A673 (cell line): ENCODE measurements around the gene MYO1E. TPM values are rescaled to one million over a fixed set of nuclear protein-coding genes. Genes with fewer than 3 reads are reported as not detected.

Experiments
- BruUV-seq: library from RNA; stranded (reverse); fragments of 400-500 nt; replicated peaks from 2 replicates; lab custom pipeline; 2021; lab: Mats Ljungman, UMichigan
- CTCF ChIA-PET: fragments of 300-600 bp; sonication (Branson Sonifier 250); formaldehyde crosslinking; loops from one replicate; lab custom pipeline; 2022; ENCODE audit warnings: antibody characterized with exemption; lab: Charles Lee
- POLR2A ChIA-PET: fragments of 300-600 bp; sonication (Branson Sonifier 250); formaldehyde crosslinking; loops from one replicate; lab custom pipeline; 2022; ENCODE audit warnings: antibody characterized with exemption; ENCODE audit not compliant: low non-redundant PET; lab: Charles Lee
- DNase-seq: peaks from one replicate; pipeline ENCODE4 v3.0.0-alpha.2; 2015; ENCODE audit warnings: low spot score
- H3K27ac ChIP-seq: fragments of 200-600 bp; sonication (generic); 2 replicates; pipeline ENCODE4 v1.5.1; 2016; ENCODE audit warnings: mixed run types, low read depth, mild to moderate bottlenecking, mixed read lengths, antibody characterized with exemption, low read length; ENCODE audit not compliant: poor library complexity, severe bottlenecking
- H3K27me3 ChIP-seq: fragments of 200-600 bp; sonication (generic); replicated peaks from 2 replicates; pipeline ENCODE4 v1.6.1; 2017; ENCODE audit warnings: mixed run types, low read depth, mild to moderate bottlenecking, mixed read lengths, antibody characterized with exemption, low read length; ENCODE audit not compliant: insufficient read depth, poor library complexity
- H3K36me3 ChIP-seq: fragments of 200-600 bp; sonication (generic); 2 replicates; pipeline ENCODE4 v1.6.1; 2016; ENCODE audit warnings: mixed run types, mild to moderate bottlenecking, mixed read lengths, antibody characterized with exemption, low read length; ENCODE audit not compliant: insufficient read depth, poor library complexity, severe bottlenecking
- H3K4me1 ChIP-seq: fragments of 200-600 bp; sonication (generic); 2 replicates; pipeline ENCODE4 v1.6.1; 2017; ENCODE audit warnings: mixed run types, mild to moderate bottlenecking, mixed read lengths, antibody characterized with exemption, low read length; ENCODE audit not compliant: insufficient read depth, poor library complexity, severe bottlenecking
- H3K4me3 ChIP-seq: fragments of 200-600 bp; sonication (generic); 2 replicates; pipeline ENCODE4 v1.5.1; 2016; ENCODE audit warnings: low read depth, mixed run types, mild to moderate bottlenecking, mixed read lengths, low read length; ENCODE audit not compliant: poor library complexity, severe bottlenecking
- H3K9me3 ChIP-seq: fragments of 200-600 bp; sonication (generic); 2 replicates; pipeline ENCODE4 v1.6.1; 2016; ENCODE audit warnings: mixed run types, low read depth, mild to moderate bottlenecking, mixed read lengths, antibody characterized with exemption, low read length; ENCODE audit not compliant: poor library complexity, severe bottlenecking
- EZH2 ChIP-seq: fragments of 200-600 bp; sonication (generic); IDR thresholded peaks from 2 replicates; pipeline ENCODE4 v1.6.1; 2017; ENCODE audit warnings: borderline replicate concordance, low read depth, mild to moderate bottlenecking, mixed read lengths, antibody characterized with exemption, low read length; ENCODE audit not compliant: poor library complexity, severe bottlenecking
- intact Hi-C: fragments of 100-400 bp; cut with micrococcal nuclease; formaldehyde crosslinking; loops from one replicate; pipeline ENCODE4 v1.10.0; 2022; ENCODE audit not compliant: unreplicated experiment
- total RNA-seq: library from RNA; stranded (reverse); gene quantifications from 2 replicates; pipeline ENCODE4 v1.2.3, GENCODE V29; 2021
- TF ChIP-seq, protein P1 (sequence below): fragments of 300-800, 200-600 bp; sonication (generic); conservative IDR thresholded peaks from 2 replicates; pipeline ENCODE4 v1.5.1; 2017; ENCODE audit warnings: low read depth, mild to moderate bottlenecking, antibody characterized with exemption, low read length, moderate library complexity, mixed read lengths

MYO1E gene
- total RNA-seq, 1 experiment from 2014 or later: 7.9 TPM

DNA sequence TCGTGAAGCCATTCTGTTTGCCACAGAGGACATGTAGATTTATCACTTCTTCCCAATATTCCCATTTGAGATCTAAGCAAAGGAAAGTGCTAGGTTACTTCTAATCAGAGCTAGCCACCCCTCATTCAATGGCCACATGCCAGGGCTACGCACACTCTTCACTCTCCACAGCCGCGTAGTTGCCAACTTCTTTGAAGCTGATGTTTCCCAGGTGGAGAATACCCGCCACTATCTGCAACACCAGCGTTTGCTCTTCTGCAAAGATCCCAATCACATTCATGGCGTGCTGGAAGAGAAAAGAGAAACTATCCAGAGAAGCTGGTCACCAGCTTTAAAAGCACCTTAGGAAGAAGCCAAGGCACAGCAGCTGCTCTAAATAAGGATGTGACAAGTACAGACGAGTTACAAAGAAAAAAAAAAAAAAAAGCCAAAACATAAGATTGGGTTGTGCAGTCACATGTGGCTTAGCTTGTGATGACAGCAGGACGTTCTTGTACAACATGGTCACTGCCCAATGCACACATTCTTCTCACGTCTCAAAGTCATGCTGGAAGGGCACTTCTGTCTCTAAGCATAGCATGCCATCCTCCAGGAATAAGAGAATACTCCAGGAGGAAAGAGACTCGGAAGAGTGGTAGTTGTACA lies 149.6 kb downstream of the MYO1E start:
- Histone ChIP-seq H3K9me3 (no peaks in the 10 kb centered on the region), H3K27me3 (no peaks in the 10 kb centered on the region), H3K36me3 (no peaks in the 10 kb centered on the region), H3K4me1 (no peaks in the 10 kb centered on the region), H3K4me3 (no peak overlapping the region), H3K27ac (no peak overlapping the region)
- intact Hi-C loops: no loop called here
- TF ChIP-seq, protein P1, sequence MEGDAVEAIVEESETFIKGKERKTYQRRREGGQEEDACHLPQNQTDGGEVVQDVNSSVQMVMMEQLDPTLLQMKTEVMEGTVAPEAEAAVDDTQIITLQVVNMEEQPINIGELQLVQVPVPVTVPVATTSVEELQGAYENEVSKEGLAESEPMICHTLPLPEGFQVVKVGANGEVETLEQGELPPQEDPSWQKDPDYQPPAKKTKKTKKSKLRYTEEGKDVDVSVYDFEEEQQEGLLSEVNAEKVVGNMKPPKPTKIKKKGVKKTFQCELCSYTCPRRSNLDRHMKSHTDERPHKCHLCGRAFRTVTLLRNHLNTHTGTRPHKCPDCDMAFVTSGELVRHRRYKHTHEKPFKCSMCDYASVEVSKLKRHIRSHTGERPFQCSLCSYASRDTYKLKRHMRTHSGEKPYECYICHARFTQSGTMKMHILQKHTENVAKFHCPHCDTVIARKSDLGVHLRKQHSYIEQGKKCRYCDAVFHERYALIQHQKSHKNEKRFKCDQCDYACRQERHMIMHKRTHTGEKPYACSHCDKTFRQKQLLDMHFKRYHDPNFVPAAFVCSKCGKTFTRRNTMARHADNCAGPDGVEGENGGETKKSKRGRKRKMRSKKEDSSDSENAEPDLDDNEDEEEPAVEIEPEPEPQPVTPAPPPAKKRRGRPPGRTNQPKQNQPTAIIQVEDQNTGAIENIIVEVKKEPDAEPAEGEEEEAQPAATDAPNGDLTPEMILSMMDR: no peak
- no peak for TF ChIP-seq EZH2
- POLR2A ChIA-PET: interaction anchor here (0.7 kb wide), 1 partner anchor 8 kb away, joined by 4 read pairs; no protein-coding TSS in a partner anchor
- BruUV-seq: no TSS peak
- CTCF ChIA-PET: no interaction called here
- no peak for DNase-seq

DNA sequence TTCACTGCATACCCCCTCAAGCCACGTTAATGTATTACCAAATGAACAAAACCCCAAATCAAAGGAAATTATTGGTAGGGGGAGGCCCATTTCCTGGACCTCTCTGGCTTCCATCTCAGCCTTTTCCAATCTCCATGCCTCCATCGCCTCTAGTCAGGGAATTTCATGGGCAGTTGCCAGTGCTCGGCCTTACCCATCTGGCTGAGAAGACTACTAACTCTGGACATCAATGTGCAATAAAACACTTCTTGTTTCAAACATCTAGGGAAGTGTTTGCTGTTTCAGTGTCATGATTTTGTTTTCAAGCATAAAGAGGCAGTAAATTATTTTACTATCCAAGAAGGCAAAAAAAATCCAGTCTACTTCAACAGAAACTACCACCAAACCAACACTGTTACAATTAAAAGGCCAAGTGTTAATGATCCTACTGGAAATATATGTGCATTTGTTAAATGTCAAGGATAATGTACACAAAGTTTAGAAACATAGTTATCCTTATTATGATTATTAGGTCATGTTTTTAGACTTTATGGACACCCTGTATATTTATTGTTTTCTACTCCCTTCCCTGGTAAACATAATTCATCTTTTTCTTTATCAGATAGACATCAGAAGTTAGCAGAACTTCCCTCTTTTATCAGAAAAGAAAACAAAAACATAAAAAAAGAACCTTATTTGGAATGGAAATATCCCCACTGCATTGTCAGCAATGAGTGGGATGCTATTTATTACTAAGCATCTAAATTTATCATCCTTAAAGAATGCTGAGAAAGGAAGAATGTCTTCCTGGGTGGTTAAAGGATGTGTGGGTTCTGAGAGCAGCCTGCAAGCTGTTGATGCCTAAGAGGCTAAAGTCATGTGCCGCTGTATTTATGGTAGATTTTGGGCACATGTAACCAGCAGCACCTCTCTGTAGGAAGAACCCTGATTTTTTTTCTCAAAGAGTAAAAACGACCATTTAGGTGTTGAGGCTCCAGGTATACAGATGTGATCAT lies 150.9 kb downstream of the MYO1E start:
- CTCF ChIA-PET: no interaction called here
- no peak for TF ChIP-seq EZH2
- TF ChIP-seq, protein P1: no peak
- Histone ChIP-seq H3K4me1 (no peaks in the 10 kb centered on the region), H3K4me3 (no peak overlapping the region), H3K27me3 (no peaks in the 10 kb centered on the region), H3K27ac (no peak overlapping the region), H3K36me3 (no peaks in the 10 kb centered on the region), H3K9me3 (no peaks in the 10 kb centered on the region)
- no peak for DNase-seq
- intact Hi-C loops: no loop called here
- no TSS peak for BruUV-seq
- POLR2A ChIA-PET: no interaction called here

DNA sequence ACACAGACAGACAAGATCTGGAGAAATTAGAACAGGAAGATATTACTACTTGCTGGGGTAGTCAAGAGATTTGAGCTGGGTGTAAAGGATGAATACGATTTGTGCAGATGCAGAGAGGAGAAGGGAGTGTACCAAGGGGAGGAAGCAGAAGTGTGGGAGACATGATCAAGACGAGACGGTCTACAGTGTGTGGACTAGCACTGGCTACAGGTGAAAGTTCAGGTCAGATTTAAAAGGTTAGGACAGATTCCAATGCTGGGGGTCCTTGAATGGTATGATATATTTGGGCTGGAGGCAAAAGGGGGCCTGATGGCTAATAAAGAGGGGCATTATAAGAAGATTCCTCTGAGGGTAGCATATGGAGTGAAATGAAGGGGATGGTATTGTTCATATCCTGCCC lies 154.0 kb downstream of the MYO1E start:
- no TSS peak for BruUV-seq
- TF ChIP-seq, protein P1: no peak
- TF ChIP-seq EZH2: no peak

More for the DNA sequence above, 154.0 kb downstream of the MYO1E start:
- Histone ChIP-seq H3K27ac (no peak overlapping the region), H3K36me3 (no peaks in the 10 kb centered on the region), H3K27me3 (no peaks in the 10 kb centered on the region), H3K4me3 (no peak overlapping the region), H3K9me3 (no peaks in the 10 kb centered on the region), H3K4me1 (no peaks in the 10 kb centered on the region)
- ChIA-PET CTCF (no interaction called here), POLR2A (interaction anchor here (0.7 kb wide), 1 partner anchor 122 kb away, joined by 5 read pairs; no protein-coding TSS in a partner anchor)
- intact Hi-C loops: no loop called here
- no peak for DNase-seq
